ENCODE measurements around the gene VASH2.

DNA sequence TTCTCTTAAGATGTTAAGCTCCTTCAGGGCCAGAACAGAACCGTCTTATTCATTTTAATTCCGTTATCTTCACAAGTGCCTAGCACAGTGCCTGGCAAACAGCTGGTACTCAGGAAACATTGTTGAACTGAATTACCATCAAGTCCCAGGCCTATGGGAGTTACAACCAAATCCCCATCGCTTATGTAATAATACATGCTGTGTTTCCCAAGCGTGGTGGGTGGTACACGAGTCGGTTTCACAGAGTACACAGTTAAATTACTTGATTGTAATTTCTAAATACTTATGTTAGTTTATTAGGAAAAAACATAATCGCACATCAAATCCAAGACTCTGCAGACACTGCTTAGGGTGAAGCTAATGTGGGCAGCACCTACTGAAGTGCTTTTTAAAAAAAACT, 64.3 kb downstream of the VASH2 start:
- no peak for TF ChIP-seq POLR2A (IDR thresholded peaks at IDR 0.05)
- TF ChIP-seq, protein P1, sequence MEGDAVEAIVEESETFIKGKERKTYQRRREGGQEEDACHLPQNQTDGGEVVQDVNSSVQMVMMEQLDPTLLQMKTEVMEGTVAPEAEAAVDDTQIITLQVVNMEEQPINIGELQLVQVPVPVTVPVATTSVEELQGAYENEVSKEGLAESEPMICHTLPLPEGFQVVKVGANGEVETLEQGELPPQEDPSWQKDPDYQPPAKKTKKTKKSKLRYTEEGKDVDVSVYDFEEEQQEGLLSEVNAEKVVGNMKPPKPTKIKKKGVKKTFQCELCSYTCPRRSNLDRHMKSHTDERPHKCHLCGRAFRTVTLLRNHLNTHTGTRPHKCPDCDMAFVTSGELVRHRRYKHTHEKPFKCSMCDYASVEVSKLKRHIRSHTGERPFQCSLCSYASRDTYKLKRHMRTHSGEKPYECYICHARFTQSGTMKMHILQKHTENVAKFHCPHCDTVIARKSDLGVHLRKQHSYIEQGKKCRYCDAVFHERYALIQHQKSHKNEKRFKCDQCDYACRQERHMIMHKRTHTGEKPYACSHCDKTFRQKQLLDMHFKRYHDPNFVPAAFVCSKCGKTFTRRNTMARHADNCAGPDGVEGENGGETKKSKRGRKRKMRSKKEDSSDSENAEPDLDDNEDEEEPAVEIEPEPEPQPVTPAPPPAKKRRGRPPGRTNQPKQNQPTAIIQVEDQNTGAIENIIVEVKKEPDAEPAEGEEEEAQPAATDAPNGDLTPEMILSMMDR (IDR thresholded peaks at IDR 0.05 in 8 of 11, conservative IDR thresholded peaks at IDR 0.05 in 3 of 11) = no peak

Data from spleen (tissue), 7 donors.